Activated T-helper 1 cell treated with Interleukin-2 at 50 U/mL for 16 hours (primary cell): ENCODE measurements around the gene ZPLD1.

Experiments used
- DNase-seq: peaks from one replicate; pipeline ENCODE4 v3.0.0-alpha.2; 2020; ENCODE audit warnings: low read depth

ZPLD1 gene

DNA sequence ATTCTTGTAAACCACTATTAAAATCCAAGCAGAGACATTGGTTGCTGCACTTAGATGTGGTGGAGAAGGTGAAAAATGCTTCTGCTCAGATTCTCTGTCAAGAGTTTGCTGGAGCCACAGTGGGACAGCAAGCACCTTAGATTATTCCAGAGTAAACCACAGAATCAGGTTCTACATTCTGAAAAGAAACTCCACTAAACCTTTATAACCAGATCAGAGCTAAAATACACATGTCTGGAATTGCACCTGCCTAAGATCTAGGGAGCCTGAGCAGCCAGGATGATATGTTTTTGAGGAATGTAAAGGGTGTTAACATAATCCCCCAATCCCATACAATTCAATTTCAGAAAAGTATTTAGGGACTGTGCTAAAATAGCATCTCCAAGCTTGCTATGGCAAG is at the start of gene ZPLD1:
ZPLD1 (plus strand) TSS at position 301 of the 400 bp plus-strand sequence. CDS start 3,473 bp downstream, outside the sequence.
- no peak for DNase-seq

DNA sequence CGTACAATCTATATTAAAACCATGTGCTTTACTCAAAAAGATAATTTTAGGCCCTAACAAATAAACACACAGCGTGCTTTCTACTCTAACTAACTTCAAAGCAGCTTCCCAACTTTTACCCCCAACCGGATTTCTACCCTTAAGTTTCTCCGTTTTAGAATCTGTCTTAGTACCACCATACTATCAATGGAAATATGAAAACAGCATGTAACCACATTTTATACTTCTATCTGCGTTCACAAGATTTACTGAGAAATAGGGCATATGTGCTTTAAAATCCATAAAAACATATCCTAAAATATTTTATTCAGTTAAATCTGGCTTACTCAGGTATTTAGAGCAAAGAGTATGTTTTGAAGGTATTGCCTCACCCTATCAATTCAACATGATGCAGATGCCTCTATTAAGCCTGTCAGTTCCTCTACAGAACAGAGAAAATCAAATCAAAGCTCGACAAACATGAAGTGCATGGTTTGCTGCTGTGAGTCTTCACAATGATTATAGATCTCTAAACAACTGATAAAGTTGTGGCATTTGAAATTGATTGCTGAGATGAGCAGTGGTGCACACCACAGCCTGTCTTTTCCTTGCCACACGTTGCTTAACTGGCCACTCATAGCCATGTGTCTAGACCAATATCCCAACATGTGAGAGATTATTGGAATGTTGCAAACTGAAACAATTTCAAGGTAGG is 44.5 kb upstream of the ZPLD1 start:
- no peak for DNase-seq

GRCh38 chr3:102390916-102391315 is 43.9 kb upstream of the ZPLD1 start:
- no peak for DNase-seq

DNA sequence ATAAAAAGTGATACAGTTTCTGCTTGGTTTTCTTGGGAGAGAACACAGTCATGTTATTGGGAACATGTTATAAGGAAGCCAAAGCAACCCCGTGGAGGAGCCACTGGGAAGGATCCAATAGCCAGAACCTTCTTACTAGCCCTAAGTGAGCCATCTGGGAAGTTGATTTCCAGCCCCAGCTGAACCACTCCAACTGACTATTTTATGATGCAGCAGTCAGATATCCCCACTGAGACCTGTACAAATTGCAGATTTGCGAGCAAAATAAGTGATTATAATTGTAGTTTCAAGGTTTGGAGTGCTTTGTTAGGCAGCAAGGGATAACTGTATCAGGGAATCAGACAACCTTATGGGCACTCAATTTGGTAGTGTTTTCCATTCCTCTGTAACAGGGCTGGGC is 43.3 kb upstream of the ZPLD1 start:
- DNase-seq: no peak

DNA sequence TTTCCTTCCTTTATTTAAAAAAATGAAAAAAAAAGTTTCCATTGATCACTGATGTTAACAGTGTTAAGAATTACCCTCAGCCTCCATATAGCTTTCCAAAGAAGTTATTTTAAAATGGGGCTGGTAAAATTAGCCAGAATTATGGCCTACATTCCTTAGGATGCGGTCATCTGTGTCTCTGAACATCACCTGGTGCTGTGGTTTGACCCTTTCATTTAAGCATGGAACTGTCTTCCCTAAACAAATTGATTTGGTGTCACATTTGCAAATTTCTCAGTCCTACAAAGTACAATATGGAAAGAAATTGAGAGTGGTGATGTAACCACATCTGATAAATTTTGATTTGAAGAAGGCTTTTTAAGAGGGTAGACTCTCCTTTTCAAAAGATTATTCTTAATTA is 40.3 kb upstream of the ZPLD1 start:
- no peak for DNase-seq

DNA sequence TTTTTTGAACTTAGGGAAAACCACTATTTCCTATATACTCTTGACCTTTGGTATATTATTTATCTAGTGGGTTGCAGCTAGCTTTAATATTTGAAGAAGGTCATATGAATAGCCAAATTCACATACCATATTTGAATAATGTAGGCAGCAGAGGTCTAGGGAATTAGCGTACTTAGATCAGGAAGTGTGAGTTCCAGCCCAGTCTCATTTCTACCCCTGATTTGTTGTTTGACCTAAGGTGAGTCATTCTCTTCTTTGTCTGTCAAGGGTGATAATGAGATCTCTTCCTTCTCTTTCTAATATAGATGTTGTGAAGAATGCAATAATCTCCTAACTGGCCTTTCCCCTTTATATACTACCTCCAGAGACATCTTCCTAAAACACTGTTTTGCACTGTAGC is 36.6 kb upstream of the ZPLD1 start:
- DNase-seq: no peak

DNA sequence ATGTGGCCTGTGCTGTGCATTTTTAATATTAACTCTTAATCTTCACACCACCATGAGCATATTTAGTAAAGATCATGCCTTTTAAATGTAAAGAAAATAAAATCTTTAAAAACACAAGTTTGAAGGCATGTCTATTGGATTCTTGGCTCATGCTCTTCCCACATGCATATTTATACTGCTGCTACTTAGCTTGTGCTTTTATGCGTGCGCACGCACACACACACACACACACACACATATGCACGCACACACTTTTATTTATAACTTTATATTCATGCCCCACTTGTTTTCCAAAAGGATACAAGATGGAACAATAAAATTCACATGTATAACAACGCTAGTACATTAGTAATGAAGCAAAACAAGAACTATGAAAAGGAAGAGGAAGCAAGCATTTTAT is 36.1 kb upstream of the ZPLD1 start:
- DNase-seq: no peak

GRCh38 chr3:102400142-102400541 is 34.7 kb upstream of the ZPLD1 start:
- DNase-seq: no peak

DNA sequence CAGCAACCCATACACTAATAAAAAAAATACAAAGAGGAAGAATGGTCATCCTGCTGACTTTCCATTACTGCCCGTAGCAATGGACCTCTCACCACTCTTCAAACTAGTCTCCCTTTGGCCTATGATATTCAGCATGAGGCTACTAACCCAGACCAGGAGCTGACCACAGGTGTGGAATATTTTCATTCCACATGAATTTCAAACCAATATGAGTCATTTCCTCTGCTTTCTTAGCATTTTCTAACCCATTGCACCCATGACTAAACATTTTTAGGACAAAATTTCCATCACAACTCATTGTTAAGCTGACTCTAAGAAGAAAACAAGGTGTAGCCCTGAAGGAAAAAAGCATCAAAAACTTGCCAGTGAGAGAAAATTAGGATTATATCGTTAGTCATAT is 34.0 kb upstream of the ZPLD1 start:
- no peak for DNase-seq

DNA sequence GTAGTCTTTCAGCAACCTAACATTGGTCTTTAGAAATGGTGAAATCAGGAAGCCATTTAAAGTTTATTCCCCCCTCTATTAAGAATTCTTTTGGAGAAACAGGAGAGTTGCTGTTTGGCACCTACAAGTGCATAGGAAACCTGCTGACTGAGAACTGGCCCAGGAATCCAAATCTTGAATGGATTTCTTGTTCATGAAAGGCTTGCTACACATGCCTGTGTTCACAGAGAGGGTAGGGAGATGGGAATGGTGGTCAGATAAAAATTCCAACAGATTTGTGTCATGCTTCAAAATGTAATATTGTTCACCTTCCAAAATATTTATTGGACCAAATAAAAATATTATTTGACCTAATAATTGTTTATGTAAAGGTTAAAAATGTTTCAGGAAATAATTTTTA is 24.2 kb upstream of the ZPLD1 start:
- no peak for DNase-seq

- DNase-seq: no peak
These were observed 19.3 kb upstream of the ZPLD1 start for GRCh38 chr3:102415553-102415952.

DNA sequence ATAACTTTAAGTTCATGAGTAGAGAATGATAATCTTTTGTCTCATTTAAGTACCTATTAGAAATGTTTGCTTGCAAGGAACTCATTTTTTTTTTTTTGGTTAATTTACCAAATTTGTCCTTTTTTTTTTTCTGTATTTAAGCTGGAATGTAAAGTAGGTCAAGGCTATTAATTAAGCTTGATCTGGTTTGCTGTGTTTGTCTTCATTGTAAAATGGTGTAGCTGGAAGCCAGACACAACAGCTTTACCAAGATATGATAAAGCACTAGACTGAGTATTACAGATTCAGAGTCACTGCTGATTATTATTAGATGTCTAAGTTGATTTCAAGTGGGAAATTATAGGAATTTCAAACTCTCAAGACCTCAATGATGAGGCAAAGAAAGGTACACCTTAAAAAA is 15.0 kb upstream of the ZPLD1 start:
- DNase-seq: no peak

DNA sequence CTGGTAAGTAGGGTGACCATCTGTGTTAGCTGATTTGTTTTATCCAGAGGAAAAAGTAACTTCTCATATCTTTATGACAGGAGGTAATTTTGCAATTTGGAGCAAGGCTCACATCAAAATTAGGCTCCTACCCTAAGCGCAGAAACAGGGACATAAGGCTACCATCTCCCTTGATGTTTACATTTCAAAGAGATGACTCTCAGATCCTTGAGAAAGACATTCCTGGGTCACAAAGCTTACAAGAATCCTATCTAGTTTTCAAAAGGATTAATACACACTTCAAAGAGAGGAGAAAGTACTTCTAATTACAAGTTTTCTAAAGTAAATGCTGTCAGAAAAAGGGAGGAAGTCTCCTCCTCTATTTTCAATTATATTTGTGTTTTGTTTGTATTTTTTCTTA is 7.0 kb downstream of the ZPLD1 start:
- no peak for DNase-seq

DNA sequence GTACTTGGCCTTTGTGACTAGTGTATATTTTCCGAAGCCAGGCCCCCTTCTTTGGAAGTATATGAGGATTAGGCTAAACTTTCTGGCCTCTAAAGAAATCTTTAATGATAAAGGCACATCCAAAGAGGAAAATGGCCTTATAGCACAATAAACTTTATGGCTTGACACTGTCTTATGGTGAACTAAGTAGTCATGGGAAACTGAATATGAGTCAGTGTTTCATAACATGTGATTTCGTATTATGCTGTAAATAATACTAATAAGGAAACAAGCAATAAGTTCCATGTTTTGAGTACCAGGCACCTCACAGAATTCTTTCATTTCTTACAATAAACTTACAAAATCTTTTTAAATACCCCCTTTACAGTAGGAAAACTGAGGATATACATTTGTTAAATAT is 8.2 kb downstream of the ZPLD1 start:
- DNase-seq: no peak

- no peak for DNase-seq
These were observed 9.3 kb downstream of the ZPLD1 start for GRCh38 chr3:102444101-102444500.

DNA sequence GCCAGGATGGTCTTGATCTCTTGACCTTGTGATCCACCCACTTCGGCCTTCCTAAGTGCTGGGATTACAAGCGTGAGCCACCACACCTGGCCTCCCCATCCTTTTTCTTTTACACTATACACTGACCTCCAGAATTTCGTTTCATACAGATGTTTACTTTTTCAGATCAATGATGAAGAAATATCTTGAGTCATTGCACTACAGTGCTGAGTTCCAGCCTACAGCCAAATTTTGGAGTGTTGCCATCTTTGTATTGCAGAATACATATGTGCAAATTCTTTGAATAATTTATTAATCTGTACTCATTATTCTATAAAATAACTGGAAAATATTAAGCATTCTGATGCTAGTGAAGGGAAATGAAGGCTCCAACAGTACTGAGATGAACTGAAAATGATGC is 12.5 kb downstream of the ZPLD1 start:
- DNase-seq: no peak

DNA sequence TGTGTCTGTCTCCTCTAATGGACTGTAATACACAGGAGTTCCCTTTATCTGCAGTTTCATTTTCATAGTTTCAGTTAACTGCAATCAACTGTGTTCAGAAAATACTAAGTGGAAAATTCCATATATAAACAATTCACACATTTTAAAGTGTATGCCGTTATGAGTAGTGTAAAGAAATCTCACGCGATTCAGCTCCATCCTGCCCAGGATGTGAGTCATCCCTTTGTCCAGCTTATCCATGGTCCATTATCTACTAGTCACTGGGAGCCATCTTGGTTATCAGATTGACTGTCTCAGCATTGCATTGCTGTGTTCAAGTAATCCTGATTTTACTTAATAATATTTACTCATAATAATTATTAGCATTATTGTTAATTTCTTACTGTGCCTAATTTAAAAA is 14.5 kb downstream of the ZPLD1 start:
- DNase-seq: no peak

DNA sequence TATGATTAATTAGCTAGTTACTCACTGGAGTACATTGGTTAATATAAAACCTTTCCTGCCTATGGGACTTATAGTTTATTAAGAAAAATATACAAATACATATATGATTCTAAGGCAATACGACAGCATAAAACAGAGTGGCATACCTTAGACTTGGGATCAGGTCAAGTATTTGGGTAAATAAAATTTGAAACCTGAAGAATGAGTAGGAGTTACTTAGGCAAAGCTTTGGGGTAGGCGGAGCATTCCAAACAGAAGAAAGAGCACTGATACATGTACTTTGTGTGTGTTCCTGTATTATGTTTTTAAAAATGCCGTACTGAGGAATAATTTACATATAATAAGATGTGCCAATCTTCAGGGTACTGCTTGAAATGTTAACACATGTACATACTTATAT is 15.1 kb downstream of the ZPLD1 start:
- DNase-seq: no peak

DNA sequence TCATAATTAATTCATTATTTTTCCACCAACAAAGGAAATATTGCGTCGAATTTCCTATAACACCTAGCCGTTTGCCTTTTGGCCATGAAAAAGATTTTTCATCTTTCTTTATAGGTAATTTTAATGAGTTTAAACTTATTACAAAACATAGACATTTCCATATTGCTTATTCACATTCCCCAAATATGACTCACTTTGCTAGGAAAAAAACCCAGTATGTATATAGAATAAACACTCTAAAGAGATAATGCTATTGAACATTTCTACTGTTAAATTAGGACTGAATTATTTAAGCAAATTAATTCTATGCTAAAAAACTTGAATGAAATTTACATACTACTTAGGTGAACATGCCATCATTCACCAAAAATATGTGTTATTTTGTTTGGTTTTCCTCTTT is 16.2 kb downstream of the ZPLD1 start:
- DNase-seq: no peak

GRCh38 chr3:102451543-102451942 is 16.7 kb downstream of the ZPLD1 start:
- DNase-seq: no peak

DNA sequence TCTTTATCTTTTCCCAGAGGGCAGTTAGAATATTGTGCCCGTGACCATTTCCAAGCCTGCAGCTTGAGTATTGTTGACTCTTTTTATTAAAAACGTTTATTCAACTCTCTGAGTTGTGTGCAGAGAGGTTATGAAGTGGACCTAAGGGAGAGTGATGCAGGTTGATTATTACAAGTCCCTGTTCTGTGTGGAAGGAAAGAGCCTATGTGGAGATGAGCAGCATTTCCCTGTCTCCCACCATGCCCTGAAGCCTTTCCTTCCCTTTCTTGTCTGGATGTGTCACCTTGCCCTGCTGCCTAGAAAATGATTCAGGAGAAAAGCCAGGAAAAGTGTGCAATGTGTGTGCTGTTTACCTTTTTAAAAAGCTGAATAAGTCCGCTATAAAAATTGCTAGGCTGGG is 19.4 kb downstream of the ZPLD1 start:
- DNase-seq: no peak

- DNase-seq: no peak
These were observed 22.8 kb downstream of the ZPLD1 start for GRCh38 chr3:102457644-102458043.

DNA sequence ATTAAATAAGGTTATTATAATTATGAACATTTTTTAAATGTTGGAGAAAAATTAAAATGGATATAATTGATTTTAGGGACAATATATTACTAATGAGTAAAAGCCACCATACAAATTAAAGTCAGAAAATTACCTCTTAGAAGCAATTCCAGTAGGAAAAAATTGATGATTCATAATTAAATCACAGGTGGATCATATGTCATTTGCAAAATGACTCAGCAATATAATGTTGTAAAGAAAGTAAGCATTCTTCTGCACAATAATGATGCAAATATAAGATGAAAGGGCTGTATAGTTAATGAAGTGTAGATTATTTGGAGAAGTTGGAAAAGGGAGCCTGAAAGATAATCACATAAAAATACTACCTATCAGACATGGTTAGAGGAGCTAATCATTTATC is 25.8 kb downstream of the ZPLD1 start:
- DNase-seq: no peak

DNA sequence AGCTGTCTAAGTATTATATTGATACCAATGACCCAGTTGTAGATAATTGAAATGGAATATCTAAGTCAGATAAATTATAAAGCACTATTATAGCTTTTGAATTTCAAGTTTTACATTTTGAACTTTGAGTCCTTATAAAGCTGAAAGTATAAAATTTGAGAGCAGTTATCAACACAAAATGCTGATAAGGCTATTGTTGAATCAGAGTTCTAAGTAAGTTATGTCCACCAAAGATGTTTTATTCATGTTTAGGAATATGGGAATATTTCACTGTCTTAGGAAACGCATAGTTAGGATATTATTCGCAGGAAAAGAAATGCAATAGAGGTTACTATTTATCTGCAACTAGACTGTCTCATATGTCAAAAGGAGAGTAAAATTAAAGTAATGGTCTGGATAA is 29.4 kb downstream of the ZPLD1 start:
- DNase-seq: no peak

DNA sequence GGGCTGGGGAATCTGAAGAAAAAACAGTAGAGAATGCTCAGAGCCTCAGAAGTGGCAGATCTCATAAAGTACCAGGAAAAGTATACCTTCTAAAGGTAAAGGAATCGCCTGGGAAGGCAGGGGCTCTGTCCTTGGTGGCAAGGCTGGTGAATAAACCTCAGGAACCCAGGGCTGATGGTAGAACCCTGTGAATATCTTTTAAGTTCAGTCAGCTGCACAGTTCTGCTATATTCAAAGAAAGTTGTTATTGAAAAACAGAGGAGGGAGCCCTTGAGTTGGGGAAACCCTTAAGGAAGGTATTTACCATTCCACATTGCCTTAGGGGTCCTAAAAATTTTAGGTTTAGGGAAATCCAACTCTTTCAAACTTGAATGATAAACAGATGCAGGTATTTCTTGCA is 31.2 kb downstream of the ZPLD1 start:
- no peak for DNase-seq
